ENCODE data around the gene LOXHD1.

LOXHD1 gene

GRCh38 chr18:46659484-46659883 lies 2.5 kb upstream of the LOXHD1 start:
- H3K4me3 ChIP-seq (ENCODE audit: low read length): no peak overlapping the region
- no peak for DNase-seq (ENCODE audit: low read depth)
- TF ChIP-seq, protein P1, sequence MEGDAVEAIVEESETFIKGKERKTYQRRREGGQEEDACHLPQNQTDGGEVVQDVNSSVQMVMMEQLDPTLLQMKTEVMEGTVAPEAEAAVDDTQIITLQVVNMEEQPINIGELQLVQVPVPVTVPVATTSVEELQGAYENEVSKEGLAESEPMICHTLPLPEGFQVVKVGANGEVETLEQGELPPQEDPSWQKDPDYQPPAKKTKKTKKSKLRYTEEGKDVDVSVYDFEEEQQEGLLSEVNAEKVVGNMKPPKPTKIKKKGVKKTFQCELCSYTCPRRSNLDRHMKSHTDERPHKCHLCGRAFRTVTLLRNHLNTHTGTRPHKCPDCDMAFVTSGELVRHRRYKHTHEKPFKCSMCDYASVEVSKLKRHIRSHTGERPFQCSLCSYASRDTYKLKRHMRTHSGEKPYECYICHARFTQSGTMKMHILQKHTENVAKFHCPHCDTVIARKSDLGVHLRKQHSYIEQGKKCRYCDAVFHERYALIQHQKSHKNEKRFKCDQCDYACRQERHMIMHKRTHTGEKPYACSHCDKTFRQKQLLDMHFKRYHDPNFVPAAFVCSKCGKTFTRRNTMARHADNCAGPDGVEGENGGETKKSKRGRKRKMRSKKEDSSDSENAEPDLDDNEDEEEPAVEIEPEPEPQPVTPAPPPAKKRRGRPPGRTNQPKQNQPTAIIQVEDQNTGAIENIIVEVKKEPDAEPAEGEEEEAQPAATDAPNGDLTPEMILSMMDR (IDR thresholded peaks at IDR 0.05; ENCODE audit: insufficient read depth, low read depth, low read length, missing control alignments): no peak

DNA sequence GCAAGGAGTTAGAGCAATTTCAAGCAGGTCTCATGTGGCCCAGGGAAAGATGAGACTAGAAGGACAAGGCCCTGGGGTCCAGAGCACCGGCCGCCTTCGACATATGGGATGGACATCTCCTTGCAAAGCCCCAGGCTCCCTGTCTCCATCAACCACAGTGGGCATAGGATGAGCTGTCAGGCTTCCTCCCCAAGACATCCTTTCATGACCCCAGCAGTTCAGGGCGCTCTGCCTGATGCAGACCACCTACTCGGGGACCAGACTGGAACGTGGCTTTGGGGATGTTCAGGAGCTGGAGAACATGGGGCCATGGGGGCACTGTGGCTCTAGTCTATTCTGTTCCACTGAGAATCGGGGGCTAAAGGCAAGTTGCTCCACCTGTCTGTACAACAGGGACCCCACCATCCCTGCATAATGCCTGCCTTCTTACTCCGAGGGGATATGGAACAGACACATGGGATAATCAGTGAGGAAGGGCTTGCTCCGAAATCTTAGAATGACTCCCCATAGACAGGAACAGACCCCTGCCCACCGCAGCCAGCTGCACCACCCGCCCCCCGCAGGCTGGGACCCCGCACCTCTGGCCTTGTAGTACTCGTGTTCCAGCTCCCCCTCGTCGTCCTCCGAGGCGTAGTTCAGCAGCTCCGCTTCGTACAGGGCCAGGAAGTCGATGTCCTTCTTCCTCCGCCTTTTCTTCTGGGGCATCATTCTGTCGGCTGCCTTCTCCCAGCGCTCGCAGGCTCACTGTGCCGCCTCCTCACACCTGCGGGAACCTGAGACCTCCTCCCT lies 500 bp downstream of the LOXHD1 start:
- TF ChIP-seq, protein P1 (IDR thresholded peaks at IDR 0.05; ENCODE audit: insufficient read depth, low read depth, low read length, missing control alignments): no peak
- H3K4me3 ChIP-seq (ENCODE audit: low read length): no peak overlapping the region
- no peak for DNase-seq (ENCODE audit: low read depth)

DNA sequence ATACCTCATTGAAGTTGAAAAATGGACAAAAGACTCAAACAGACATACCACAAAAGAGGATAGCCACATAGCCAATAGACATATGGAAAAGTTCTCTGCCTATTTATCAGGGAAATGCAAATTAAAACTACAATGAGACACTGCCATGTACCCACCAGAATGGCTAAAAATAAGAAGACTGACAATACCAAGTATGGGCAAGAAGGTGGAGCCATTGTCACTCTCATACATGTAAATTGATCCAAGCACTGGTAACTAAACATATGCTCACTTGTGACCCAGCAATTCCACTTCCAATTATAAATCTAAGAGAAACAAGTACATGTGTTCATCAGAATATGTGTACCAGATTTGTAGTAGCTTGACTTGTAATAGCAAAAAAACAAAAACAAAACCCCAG lies 4.6 kb downstream of the LOXHD1 start:
- TF ChIP-seq, protein P1 (IDR thresholded peaks at IDR 0.05; ENCODE audit: insufficient read depth, low read depth, low read length, missing control alignments): no peak
- H3K4me3 ChIP-seq (ENCODE audit: low read length): no peak overlapping the region
- DNase-seq (ENCODE audit: low read depth): no peak

DNA sequence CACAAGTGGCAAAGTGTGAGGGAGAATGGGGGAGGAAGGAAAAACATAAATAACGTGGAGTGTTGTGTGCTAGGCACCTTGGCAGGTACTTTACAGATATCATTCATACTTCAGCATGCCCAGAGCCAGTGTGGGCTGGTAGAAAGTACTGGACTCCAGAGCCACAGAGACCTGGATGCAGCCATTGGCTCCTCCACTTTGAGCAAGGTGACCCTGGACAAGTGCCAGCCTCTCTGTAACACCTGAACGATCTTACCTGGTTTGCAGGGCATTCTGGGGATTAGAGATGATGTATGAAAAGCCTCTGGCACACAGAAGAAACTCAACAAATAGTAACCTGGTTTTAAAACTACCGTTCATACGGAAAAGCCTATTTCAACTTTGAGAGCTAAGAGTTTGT lies 6.3 kb downstream of the LOXHD1 start:
- TF ChIP-seq, protein P1 (IDR thresholded peaks at IDR 0.05; ENCODE audit: insufficient read depth, low read depth, low read length, missing control alignments): no peak
- no peak overlapping the region for H3K4me3 ChIP-seq (ENCODE audit: low read length)

DNA sequence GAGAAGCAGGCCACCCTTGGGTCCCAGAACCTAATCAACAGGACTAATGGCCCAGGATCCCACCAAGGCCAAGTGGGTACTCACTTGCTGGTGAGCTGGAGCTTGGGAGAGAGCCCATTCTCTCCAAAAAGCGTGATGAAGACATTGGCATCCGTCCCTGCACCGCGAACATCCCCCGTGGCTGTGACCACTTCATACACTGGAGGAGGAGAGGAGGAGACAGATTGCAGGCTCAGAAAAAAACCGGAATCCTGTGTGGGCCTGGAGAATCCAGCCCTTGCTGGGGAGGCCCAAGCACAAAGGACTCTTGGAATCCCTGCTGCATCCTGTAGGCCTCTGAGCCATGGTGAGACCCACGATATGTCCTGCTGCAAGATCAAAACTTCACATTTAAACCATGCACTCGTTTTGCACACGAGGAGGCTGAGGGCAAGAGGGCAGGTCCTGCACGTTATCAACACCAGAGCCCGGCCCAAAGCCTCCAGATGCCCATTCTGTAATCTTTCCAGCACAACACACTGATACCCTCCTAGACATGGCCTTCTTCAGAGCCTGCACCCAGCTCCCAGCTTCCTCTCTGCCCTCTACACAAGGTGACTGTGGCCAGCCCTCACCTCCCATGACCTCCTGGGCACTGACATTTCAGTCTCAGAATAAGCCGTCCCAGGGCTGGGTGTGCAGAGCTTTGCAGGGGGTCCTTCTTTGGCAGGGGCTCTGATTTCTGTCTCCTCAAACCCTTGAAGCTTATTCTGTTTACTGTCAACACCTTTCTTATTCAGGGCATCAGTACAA lies 7.8 kb downstream of the LOXHD1 start:
- no peak for DNase-seq (ENCODE audit: low read depth)
- TF ChIP-seq, protein P1 (IDR thresholded peaks at IDR 0.05; ENCODE audit: insufficient read depth, low read depth, low read length, missing control alignments): no peak
- no peak overlapping the region for H3K4me3 ChIP-seq (ENCODE audit: low read length)

More for the DNA sequence above, 6.3 kb downstream of the LOXHD1 start:
- DNase-seq (ENCODE audit: low read depth): no peak

DNA sequence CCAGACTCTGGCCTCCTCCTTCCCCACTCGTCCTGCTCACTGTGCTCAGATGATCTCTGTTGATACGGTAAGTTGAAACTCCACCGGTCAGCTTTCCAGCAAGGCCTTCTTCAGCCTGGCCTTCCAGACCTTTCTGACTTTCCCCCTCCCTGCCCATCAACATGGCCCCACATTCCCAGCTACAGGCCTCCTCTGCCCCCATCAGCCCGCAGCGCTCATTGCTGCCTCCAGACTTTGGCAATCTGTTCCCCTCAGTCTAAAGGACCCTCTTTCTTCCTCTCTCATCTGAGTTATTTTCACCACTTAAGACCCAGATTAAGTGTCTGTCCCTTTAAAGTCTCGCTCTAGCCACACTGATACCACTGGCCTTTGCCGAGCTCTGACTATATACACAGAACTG lies 10.6 kb downstream of the LOXHD1 start:
- TF ChIP-seq, protein P1 (IDR thresholded peaks at IDR 0.05; ENCODE audit: insufficient read depth, low read depth, low read length, missing control alignments): no peak
- no peak for DNase-seq (ENCODE audit: low read depth)
- H3K4me3 ChIP-seq (ENCODE audit: low read length): no peak overlapping the region

All from epithelial cell of esophagus (primary cell).